HFFc6 (cell line): ENCODE results near the gene MRGPRX2. TPM values are rescaled to one million over a fixed set of nuclear protein-coding genes. Genes with fewer than 3 reads are reported as not detected.

Experiments
- DNase-seq: peaks from one replicate; pipeline ENCODE4 v3.0.0-alpha.2; 2018
- H3K27ac Mint-ChIP-seq: 2 replicates; pipeline ENCODE4 v1.8.0; 2020; ENCODE audit warnings: mild to moderate bottlenecking, mixed read lengths
- H3K27me3 Mint-ChIP-seq: 2 replicates; pipeline ENCODE4 v1.8.0; 2021; ENCODE audit warnings: mild to moderate bottlenecking, moderate library complexity, mixed read lengths; ENCODE audit not compliant: insufficient read depth
- H3K36me3 Mint-ChIP-seq: 2 replicates; pipeline ENCODE4 v1.8.0; 2021; ENCODE audit warnings: low read depth, mixed read lengths
- H3K4me1 Mint-ChIP-seq: 2 replicates; pipeline ENCODE4 v1.8.0; 2020; ENCODE audit warnings: low read depth, mixed read lengths
- H3K4me3 Mint-ChIP-seq: 2 replicates; pipeline ENCODE4 v1.8.0; 2020; ENCODE audit warnings: mild to moderate bottlenecking, moderate library complexity, mixed read lengths
- H3K9me3 Mint-ChIP-seq: 2 replicates; pipeline ENCODE4 v1.8.0; 2020; ENCODE audit warnings: mild to moderate bottlenecking, mixed read lengths
- total RNA-seq, 6 experiments: library from RNA; stranded (reverse); fragmentation: NEBNext Ultra II Directional; extraction: Animal tissue kit (Norgen Biotek cat#: 25700); gene quantifications; 2 replicates in 1 of 6; 3 replicates in 5 of 6; pipeline ENCODE4 v1.2.3, GENCODE V29; 2021
- TF ChIP-seq, protein P1 (sequence below): fragments of 200-600 bp; sonication (generic); IDR thresholded peaks from 2 replicates; pipeline ENCODE4 v1.5.0; 2021; ENCODE audit warnings: antibody characterized with exemption, mild to moderate bottlenecking

The MRGPRX2 gene
- total RNA-seq, 6 experiments from 2014 or later, result not detected

DNA sequence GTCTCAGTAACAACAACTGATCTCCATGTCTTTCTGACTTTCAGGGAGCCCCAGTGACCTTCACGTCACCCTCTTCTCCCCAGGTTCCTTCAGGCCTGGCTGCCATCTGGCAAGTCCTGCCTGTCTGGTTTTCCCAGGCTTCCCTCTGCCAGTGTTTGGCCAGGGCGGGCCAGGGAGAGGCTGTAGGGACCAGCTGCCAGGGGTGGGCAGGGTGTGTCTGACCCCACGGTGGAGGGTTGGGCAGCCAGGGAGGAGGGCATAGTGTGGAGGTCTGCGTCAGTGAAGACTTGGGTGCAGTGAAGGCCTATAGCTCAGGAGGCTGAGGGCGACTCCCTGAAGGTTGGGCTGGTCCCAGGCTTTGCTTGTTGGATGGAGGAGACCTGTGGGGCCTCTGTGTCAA, 11.9 kb upstream of the MRGPRX2 start:
- H3K4me3 Mint-ChIP-seq, result no peak overlapping the region
- H3K27ac Mint-ChIP-seq, result no peak overlapping the region
- no peaks in the 10 kb centered on the region for H3K9me3 Mint-ChIP-seq
- DNase-seq, result no peak
- TF ChIP-seq, protein P1, sequence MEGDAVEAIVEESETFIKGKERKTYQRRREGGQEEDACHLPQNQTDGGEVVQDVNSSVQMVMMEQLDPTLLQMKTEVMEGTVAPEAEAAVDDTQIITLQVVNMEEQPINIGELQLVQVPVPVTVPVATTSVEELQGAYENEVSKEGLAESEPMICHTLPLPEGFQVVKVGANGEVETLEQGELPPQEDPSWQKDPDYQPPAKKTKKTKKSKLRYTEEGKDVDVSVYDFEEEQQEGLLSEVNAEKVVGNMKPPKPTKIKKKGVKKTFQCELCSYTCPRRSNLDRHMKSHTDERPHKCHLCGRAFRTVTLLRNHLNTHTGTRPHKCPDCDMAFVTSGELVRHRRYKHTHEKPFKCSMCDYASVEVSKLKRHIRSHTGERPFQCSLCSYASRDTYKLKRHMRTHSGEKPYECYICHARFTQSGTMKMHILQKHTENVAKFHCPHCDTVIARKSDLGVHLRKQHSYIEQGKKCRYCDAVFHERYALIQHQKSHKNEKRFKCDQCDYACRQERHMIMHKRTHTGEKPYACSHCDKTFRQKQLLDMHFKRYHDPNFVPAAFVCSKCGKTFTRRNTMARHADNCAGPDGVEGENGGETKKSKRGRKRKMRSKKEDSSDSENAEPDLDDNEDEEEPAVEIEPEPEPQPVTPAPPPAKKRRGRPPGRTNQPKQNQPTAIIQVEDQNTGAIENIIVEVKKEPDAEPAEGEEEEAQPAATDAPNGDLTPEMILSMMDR, result no peak
- H3K36me3 Mint-ChIP-seq, result no peaks in the 10 kb centered on the region
- peaks cover 9% of the 10 kb centered on the region for H3K4me1 Mint-ChIP-seq
- peaks cover 6% of the 10 kb centered on the region; the same call in 1 of the 2 replicates for H3K27me3 Mint-ChIP-seq

GRCh38 chr11:19071255-19071654, 10.7 kb upstream of the MRGPRX2 start:
- H3K4me1 Mint-ChIP-seq, result no peaks in the 10 kb centered on the region
- H3K27ac Mint-ChIP-seq, result no peak overlapping the region
- H3K4me3 Mint-ChIP-seq, result peak overlapping the region; percentile 81
- H3K36me3 Mint-ChIP-seq, result no peaks in the 10 kb centered on the region
- peaks cover 8% of the 10 kb centered on the region; the same call in 1 of the 2 replicates for H3K27me3 Mint-ChIP-seq
- H3K9me3 Mint-ChIP-seq, result no peaks in the 10 kb centered on the region
- DNase-seq, result peak; percentile 78
- TF ChIP-seq, protein P1, result peak; percentile 98

DNA sequence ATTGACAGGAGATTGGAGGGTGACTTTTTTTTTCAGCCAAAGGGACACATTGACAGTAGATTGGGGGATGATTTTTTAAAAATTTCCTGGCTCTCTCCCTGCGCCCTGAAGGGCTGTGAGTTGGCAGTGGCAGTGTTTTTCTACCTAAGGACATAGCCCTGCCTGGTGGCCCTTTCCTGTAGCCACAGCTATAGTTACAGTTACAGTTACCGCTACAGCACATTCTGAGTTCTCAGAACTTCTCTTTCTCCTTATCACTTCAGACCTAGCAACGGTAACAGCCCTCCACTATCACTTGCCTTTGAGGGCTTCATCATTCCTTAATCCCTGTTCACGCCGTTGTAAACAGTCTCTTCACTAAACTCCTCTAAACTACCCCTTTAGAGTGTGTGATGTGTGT, 684 bp downstream of the MRGPRX2 start:
- Mint-ChIP-seq H3K36me3 (no peaks in the 10 kb centered on the region), H3K4me3 (no peak overlapping the region), H3K27me3 (peaks cover 46% of the 10 kb centered on the region), H3K9me3 (no peaks in the 10 kb centered on the region), H3K4me1 (no peaks in the 10 kb centered on the region), H3K27ac (no peak overlapping the region)
- TF ChIP-seq, protein P1, result no peak
- no peak for DNase-seq

DNA sequence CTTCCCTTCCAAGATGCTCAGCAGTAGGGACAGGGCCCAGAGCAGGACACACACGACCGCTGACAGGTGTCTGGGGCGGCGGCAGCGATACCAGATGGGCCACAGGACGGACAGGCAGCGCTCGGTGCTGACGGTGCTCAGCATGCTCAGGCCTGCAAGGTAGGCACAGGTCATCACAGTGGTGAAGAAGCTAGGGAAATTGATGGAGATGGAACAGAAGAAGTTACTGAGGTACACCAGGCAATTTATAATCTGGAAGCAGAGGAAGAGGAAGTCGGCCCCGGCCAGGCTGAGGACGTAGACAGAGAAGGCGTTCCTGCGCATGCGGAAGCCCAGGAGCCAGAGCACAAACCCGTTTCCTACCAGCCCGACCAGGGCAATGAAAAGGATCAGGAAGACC, 4.6 kb downstream of the MRGPRX2 start:
- no peaks in the 10 kb centered on the region for H3K36me3 Mint-ChIP-seq
- H3K4me3 Mint-ChIP-seq, result no peak overlapping the region
- H3K4me1 Mint-ChIP-seq, result no peaks in the 10 kb centered on the region
- peaks cover 39% of the 10 kb centered on the region for H3K27me3 Mint-ChIP-seq
- no peak overlapping the region for H3K27ac Mint-ChIP-seq
- DNase-seq, result no peak
- TF ChIP-seq, protein P1, result no peak
- no peaks in the 10 kb centered on the region for H3K9me3 Mint-ChIP-seq

DNA sequence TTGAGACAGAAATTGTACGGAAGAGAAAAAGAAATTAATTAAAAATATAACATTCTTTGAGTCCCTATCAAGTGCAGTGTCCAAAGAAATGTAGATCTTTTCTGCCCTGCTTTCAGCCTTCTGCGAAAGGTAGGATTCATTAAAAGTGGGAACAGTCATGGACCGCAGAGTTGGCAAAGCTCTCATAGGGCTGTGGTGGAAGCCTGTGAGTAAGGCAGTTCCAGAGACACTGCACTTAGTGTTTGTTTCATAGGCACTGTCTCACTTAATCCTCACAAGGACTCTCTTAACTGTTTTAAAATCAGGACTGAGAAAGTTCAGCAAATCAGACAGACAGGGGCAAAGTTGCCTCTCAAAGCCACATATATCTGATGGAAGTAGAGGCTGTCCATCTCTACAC, 5.5 kb downstream of the MRGPRX2 start:
- Mint-ChIP-seq H3K4me1 (no peaks in the 10 kb centered on the region), H3K27ac (no peak overlapping the region), H3K4me3 (no peak overlapping the region), H3K9me3 (no peaks in the 10 kb centered on the region), H3K27me3 (peaks cover 35% of the 10 kb centered on the region), H3K36me3 (no peaks in the 10 kb centered on the region)
- no peak for DNase-seq
- TF ChIP-seq, protein P1, result no peak

- no peak overlapping the region for H3K27ac Mint-ChIP-seq
- TF ChIP-seq, protein P1, result no peak
- no peak overlapping the region for H3K4me3 Mint-ChIP-seq
- H3K36me3 Mint-ChIP-seq, result no peaks in the 10 kb centered on the region
- H3K9me3 Mint-ChIP-seq, result no peaks in the 10 kb centered on the region
- no peaks in the 10 kb centered on the region for H3K4me1 Mint-ChIP-seq
- H3K27me3 Mint-ChIP-seq, result peaks cover 27% of the 10 kb centered on the region
- DNase-seq, result no peak
Observed at GRCh38 chr11:19053909-19054308, 6.6 kb downstream of the MRGPRX2 start.
